PFSK-1 (cell line): ENCODE data around the gene MDC1.

Source experiments
- FOXP2 ChIP-seq: optimal IDR thresholded peaks from 2 replicates; pipeline ENCODE3; 2011; ENCODE audit warnings: borderline replicate concordance, control low read depth, inconsistent platforms; ENCODE audit not compliant: insufficient read depth; ENCODE audit errors: extremely low read length, extremely low read depth
- POLR2AphosphoS5 ChIP-seq: IDR thresholded peaks from 2 replicates; pipeline ENCODE4 v1.6.1; 2012; ENCODE audit warnings: low read depth, mild to moderate bottlenecking, control low read depth, low read length, moderate library complexity
- SIN3A ChIP-seq: IDR thresholded peaks from 2 replicates; pipeline ENCODE4 v1.6.1; 2012; ENCODE audit warnings: mild to moderate bottlenecking, low read length, moderate library complexity, borderline replicate concordance; ENCODE audit not compliant: insufficient read depth
- TAF1 ChIP-seq: IDR thresholded peaks from 2 replicates; pipeline ENCODE4 v1.6.1; 2012; ENCODE audit warnings: low read length, control low read depth, borderline replicate concordance; ENCODE audit not compliant: insufficient read depth

DNA sequence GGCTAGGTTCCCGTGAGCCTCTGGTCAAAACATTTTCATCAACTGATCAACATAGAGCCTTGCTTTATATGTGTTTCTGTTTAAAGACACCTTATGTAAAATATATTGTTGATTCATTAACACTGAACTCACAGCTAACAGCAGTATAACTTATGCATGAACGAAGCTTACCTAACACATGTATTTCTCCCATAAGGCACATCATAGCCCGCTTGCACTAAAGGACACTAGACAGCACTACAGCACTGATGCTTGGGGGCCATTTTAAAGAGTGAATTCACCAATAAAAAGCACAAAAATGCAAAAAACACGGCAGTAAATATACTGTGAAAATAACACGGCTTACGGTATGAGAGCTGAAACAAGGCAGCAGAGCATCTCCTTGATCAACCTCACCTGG is 21.5 kb upstream of the MDC1 start:
- TF ChIP-seq POLR2AphosphoS5: no peak
- no peak for TF ChIP-seq SIN3A
- no peak for TF ChIP-seq FOXP2
- TF ChIP-seq TAF1: no peak
